ENCODE results near the gene SLC35C1. TPM values are rescaled to one million over a fixed set of nuclear protein-coding genes. Genes with fewer than 3 reads are reported as not detected.

The SLC35C1 gene
- total RNA-seq, 1 experiment from 2014 or later: 10.4 TPM

DNA sequence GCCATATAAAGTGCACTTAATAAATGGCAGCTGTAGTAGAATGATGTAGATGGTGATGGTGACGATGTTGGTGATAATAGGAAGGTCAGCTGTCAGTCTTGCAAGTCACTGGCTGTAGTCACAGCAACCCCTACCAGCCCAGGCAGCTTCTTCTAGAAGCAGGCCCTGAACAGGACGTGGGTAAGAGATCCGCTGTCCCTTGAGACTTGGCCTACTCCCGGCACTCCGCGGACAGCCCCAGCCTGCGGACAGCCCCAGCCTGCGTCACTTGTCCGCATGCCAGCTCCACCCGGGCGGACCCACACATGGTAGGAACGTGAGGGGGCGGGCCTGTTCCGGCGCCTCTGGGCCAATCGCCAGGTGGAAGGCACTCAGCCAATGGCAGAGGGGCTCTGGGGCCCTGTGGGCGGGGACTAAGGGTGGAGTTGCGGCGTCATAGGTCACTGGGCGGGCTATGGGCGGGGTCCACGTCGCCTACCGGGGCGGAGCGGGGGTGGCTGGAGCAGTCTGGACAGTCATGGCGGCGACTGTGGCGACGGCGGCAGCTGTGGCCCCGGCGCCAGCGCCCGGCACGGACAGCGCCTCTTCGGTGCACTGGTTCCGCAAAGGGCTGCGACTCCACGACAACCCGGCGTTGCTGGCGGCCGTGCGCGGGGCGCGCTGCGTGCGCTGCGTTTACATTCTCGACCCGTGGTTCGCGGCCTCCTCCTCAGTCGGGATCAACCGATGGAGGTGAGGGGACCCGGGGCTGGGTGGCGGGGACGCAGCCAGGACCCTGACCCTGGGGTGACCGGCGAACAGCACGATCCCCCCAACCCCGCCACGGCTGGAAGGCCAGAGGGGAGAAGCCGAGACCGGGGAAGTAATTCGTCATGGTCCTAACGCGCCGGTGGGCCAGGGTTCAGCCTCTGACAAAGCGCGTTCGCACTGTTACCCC lies 42.3 kb downstream of the SLC35C1 start, which contains the start of gene CRY2:
Gene CRY2 (plus strand): TSS at position 502 of the 937 bp plus-strand sequence. CDS start 16 bp downstream, at position 518.
- peak; percentile 95 for ATAC-seq
- H3K27me3 Mint-ChIP-seq (ENCODE audit: low read depth): peaks cover 34% of the 10 kb centered on the region
- no peaks in the 10 kb centered on the region for H3K36me3 Mint-ChIP-seq
- POLR2A ChIA-PET: interaction anchor here (0.6 to 1.5 kb wide), 4 partner anchors 12 to 1282 kb away, joined by 3 to 9 read pairs (median 4); partner anchors contain the start of genes CD82 and LARGE2
- H3K4me3 Mint-ChIP-seq: peak within 1 kb of the TSS; percentile 79
- CTCF ChIA-PET: interaction anchor here (1.0 to 1.5 kb wide), 5 partner anchors 25 to 159 kb away, joined by 4 to 6 read pairs (median 4); partner anchors contain the start of gene PEX16
- H3K27ac Mint-ChIP-seq: no peak within 1 kb of the TSS
- peaks cover 17% of the 10 kb centered on the region for H3K4me1 Mint-ChIP-seq
- DNase-seq (ENCODE audit: low spot score): peak; percentile 99
- H3K9me3 Mint-ChIP-seq: 0 out of 2 replicates have a peak, but pooled peaks cover 3% of the 10 kb centered on the region
- TF ChIP-seq RORB (CRISPR knock-in tag; IDR thresholded peaks at IDR 0.05) (no peak), MYBL2 (CRISPR knock-in tag; IDR thresholded peaks at IDR 0.05) (peak; percentile 21; the same call in 1 of the 2 replicates), ZNF232 (CRISPR knock-in tag; IDR thresholded peaks at IDR 0.05) (peak; percentile 74; the same call in 1 of the 2 replicates), JUN (CRISPR knock-in tag; IDR thresholded peaks at IDR 0.05) (no peak), TCF7 (CRISPR knock-in tag; IDR thresholded peaks at IDR 0.05; ENCODE audit: low read depth) (0 out of 2 replicates have a peak, but pooled peaks have one; percentile 32), GTF2I (CRISPR knock-in tag; conservative IDR thresholded peaks at IDR 0.05) (no peak), TEAD4 (CRISPR knock-in tag; IDR thresholded peaks at IDR 0.05) (no peak), ZNF121 (CRISPR knock-in tag; IDR thresholded peaks at IDR 0.05) (no peak), EMX1 (CRISPR knock-in tag; IDR thresholded peaks at IDR 0.05) (no peak), SMAD3 (CRISPR knock-in tag; IDR thresholded peaks at IDR 0.05; ENCODE audit: borderline replicate concordance) (0 out of 2 replicates have a peak, but pooled peaks have one; percentile 32), NR2C2 (CRISPR knock-in tag; IDR thresholded peaks at IDR 0.05) (0 out of 2 replicates have a peak, but pooled peaks have one; percentile 39), KAT7 (CRISPR knock-in tag; IDR thresholded peaks at IDR 0.05; ENCODE audit: borderline replicate concordance) (no peak), JAZF1 (CRISPR knock-in tag; IDR thresholded peaks at IDR 0.05) (no peak), ZNF416 (CRISPR knock-in tag; IDR thresholded peaks at IDR 0.05) (0 out of 2 replicates have a peak, but pooled peaks have one; percentile 16), GABPB1 (CRISPR knock-in tag; IDR thresholded peaks at IDR 0.05) (peak; percentile 58; the same call in 1 of the 2 replicates), ZNF423 (CRISPR knock-in tag; IDR thresholded peaks at IDR 0.05) (no peak)
- TF ChIP-seq, protein P1, sequence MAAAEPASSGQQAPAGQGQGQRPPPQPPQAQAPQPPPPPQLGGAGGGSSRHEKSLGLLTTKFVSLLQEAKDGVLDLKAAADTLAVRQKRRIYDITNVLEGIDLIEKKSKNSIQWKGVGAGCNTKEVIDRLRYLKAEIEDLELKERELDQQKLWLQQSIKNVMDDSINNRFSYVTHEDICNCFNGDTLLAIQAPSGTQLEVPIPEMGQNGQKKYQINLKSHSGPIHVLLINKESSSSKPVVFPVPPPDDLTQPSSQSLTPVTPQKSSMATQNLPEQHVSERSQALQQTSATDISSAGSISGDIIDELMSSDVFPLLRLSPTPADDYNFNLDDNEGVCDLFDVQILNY (CRISPR knock-in tag; IDR thresholded peaks at IDR 0.05): peak; percentile 44; the same call in 1 of the 2 replicates
- TF ChIP-seq, protein P2, sequence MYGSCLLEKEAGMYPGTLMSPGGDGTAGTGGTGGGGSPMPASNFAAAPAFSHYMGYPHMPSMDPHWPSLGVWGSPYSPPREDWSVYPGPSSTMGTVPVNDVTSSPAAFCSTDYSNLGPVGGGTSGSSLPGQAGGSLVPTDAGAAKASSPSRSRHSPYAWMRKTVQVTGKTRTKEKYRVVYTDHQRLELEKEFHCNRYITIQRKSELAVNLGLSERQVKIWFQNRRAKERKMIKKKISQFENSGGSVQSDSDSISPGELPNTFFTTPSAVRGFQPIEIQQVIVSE (CRISPR knock-in tag; IDR thresholded peaks at IDR 0.05; ENCODE audit: borderline replicate concordance): no peak
- TF ChIP-seq, protein P3, sequence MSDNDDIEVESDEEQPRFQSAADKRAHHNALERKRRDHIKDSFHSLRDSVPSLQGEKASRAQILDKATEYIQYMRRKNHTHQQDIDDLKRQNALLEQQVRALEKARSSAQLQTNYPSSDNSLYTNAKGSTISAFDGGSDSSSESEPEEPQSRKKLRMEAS (CRISPR knock-in tag; IDR thresholded peaks at IDR 0.05): peak; percentile 98
- TF ChIP-seq, protein P4, sequence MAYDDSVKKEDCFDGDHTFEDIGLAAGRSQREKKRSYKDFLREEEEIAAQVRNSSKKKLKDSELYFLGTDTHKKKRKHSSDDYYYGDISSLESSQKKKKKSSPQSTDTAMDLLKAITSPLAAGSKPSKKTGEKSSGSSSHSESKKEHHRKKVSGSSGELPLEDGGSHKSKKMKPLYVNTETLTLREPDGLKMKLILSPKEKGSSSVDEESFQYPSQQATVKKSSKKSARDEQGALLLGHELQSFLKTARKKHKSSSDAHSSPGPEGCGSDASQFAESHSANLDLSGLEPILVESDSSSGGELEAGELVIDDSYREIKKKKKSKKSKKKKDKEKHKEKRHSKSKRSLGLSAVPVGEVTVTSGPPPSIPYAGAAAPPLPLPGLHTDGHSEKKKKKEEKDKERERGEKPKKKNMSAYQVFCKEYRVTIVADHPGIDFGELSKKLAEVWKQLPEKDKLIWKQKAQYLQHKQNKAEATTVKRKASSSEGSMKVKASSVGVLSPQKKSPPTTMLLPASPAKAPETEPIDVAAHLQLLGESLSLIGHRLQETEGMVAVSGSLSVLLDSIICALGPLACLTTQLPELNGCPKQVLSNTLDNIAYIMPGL (CRISPR knock-in tag; IDR thresholded peaks at IDR 0.05): no peak; the same call in 1 of the 2 replicates
- TF ChIP-seq, protein P5, sequence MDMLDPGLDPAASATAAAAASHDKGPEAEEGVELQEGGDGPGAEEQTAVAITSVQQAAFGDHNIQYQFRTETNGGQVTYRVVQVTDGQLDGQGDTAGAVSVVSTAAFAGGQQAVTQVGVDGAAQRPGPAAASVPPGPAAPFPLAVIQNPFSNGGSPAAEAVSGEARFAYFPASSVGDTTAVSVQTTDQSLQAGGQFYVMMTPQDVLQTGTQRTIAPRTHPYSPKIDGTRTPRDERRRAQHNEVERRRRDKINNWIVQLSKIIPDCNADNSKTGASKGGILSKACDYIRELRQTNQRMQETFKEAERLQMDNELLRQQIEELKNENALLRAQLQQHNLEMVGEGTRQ (CRISPR knock-in tag; IDR thresholded peaks at IDR 0.05): peak; percentile 52
- TF ChIP-seq, protein P6, sequence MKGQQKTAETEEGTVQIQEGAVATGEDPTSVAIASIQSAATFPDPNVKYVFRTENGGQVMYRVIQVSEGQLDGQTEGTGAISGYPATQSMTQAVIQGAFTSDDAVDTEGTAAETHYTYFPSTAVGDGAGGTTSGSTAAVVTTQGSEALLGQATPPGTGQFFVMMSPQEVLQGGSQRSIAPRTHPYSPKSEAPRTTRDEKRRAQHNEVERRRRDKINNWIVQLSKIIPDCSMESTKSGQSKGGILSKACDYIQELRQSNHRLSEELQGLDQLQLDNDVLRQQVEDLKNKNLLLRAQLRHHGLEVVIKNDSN (CRISPR knock-in tag; IDR thresholded peaks at IDR 0.05): 0 out of 2 replicates have a peak, but pooled peaks have one; percentile 45
- TF ChIP-seq, protein P7, sequence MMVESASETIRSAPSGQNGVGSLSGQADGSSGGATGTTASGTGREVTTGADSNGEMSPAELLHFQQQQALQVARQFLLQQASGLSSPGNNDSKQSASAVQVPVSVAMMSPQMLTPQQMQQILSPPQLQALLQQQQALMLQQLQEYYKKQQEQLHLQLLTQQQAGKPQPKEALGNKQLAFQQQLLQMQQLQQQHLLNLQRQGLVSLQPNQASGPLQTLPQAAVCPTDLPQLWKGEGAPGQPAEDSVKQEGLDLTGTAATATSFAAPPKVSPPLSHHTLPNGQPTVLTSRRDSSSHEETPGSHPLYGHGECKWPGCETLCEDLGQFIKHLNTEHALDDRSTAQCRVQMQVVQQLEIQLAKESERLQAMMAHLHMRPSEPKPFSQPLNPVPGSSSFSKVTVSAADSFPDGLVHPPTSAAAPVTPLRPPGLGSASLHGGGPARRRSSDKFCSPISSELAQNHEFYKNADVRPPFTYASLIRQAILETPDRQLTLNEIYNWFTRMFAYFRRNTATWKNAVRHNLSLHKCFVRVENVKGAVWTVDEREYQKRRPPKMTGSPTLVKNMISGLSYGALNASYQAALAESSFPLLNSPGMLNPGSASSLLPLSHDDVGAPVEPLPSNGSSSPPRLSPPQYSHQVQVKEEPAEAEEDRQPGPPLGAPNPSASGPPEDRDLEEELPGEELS (CRISPR knock-in tag; IDR thresholded peaks at IDR 0.05): peak; percentile 64
- TF ChIP-seq, protein P8, sequence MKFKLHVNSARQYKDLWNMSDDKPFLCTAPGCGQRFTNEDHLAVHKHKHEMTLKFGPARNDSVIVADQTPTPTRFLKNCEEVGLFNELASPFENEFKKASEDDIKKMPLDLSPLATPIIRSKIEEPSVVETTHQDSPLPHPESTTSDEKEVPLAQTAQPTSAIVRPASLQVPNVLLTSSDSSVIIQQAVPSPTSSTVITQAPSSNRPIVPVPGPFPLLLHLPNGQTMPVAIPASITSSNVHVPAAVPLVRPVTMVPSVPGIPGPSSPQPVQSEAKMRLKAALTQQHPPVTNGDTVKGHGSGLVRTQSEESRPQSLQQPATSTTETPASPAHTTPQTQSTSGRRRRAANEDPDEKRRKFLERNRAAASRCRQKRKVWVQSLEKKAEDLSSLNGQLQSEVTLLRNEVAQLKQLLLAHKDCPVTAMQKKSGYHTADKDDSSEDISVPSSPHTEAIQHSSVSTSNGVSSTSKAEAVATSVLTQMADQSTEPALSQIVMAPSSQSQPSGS (CRISPR knock-in tag; IDR thresholded peaks at IDR 0.05; ENCODE audit: borderline replicate concordance, low read depth): no peak
- TF ChIP-seq, protein P9, sequence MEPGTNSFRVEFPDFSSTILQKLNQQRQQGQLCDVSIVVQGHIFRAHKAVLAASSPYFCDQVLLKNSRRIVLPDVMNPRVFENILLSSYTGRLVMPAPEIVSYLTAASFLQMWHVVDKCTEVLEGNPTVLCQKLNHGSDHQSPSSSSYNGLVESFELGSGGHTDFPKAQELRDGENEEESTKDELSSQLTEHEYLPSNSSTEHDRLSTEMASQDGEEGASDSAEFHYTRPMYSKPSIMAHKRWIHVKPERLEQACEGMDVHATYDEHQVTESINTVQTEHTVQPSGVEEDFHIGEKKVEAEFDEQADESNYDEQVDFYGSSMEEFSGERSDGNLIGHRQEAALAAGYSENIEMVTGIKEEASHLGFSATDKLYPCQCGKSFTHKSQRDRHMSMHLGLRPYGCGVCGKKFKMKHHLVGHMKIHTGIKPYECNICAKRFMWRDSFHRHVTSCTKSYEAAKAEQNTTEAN (CRISPR knock-in tag; IDR thresholded peaks at IDR 0.05): peak; percentile 72; the same call in 1 of the 2 replicates

All from WTC11 (cell line).